Coronary artery (tissue), 2 donors: ENCODE data around the gene RPS8.

ENCODE experiments used
- DNase-seq: peaks from one replicate; pipeline ENCODE4 v3.0.0-alpha.2; 2017; ENCODE audit warnings: low spot score
- H3K27ac ChIP-seq, 2 donors: fragments of 200-600 bp; sonication (generic); one replicate each; pipeline ENCODE4 v1.5.1; 2016 to 2019
- H3K4me3 ChIP-seq: fragments of 200-600 bp; sonication (generic); 2 replicates; pipeline ENCODE4 v1.5.1; 2016; ENCODE audit warnings: mild to moderate bottlenecking, moderate library complexity
- CTCF ChIP-seq: fragments of 200-600 bp; sonication (generic); IDR thresholded peaks from one replicate; pipeline ENCODE4 v1.5.1; 2019; ENCODE audit warnings: antibody characterized with exemption

The RPS8 gene

GRCh38 chr1:44775930-44776729 lies 790 bp downstream of the RPS8 start:
- Histone ChIP-seq H3K27ac (peak overlapping the region; percentile 95 to 99), H3K4me3 (peak overlapping the region; percentile 93)
- DNase-seq: no peak
- TF ChIP-seq CTCF: no peak

GRCh38 chr1:44776730-44777068 lies 1.4 kb downstream of the RPS8 start:
- no peak for TF ChIP-seq CTCF
- H3K4me3 ChIP-seq: peak overlapping the region; percentile 93
- DNase-seq: no peak
- peak overlapping the region; percentile 95 to 99 for H3K27ac ChIP-seq

GRCh38 chr1:44777547-44777946 lies 2.2 kb downstream of the RPS8 start:
- no peak for DNase-seq
- TF ChIP-seq CTCF: no peak
- Histone ChIP-seq H3K4me3 (peak overlapping the region; percentile 93), H3K27ac (no peak overlapping the region)

GRCh38 chr1:44777969-44778635 lies 2.8 kb downstream of the RPS8 start:
- TF ChIP-seq CTCF: no peak
- H3K4me3 ChIP-seq: no peak overlapping the region
- no peak for DNase-seq
- H3K27ac ChIP-seq: no peak overlapping the region

GRCh38 chr1:44778705-44779576 lies 3.6 kb downstream of the RPS8 start:
- no peak overlapping the region for H3K4me3 ChIP-seq
- no peak for DNase-seq
- TF ChIP-seq CTCF: no peak
- H3K27ac ChIP-seq: no peak overlapping the region

GRCh38 chr1:44780583-44781121 lies 5.3 kb downstream of the RPS8 start:
- no peak overlapping the region for H3K4me3 ChIP-seq
- H3K27ac ChIP-seq: no peak overlapping the region
- DNase-seq: no peak
- TF ChIP-seq CTCF: no peak
